Activated naive CD8-positive, alpha-beta T cell (primary cell): ENCODE data around the gene PLA2G2D.

Experiments
- H3K27ac Mint-ChIP-seq: one replicate; pipeline ENCODE4 v1.8.0; 2021; ENCODE audit warnings: mixed read lengths
- H3K27me3 Mint-ChIP-seq: one replicate; pipeline ENCODE4 v1.8.0; 2021; ENCODE audit warnings: mixed read lengths
- H3K36me3 Mint-ChIP-seq: one replicate; pipeline ENCODE4 v1.8.0; 2021; ENCODE audit warnings: mixed read lengths
- H3K4me1 Mint-ChIP-seq: one replicate; pipeline ENCODE4 v1.8.0; 2021; ENCODE audit warnings: low read depth, mixed read lengths
- H3K4me3 Mint-ChIP-seq: one replicate; pipeline ENCODE4 v1.8.0; 2021; ENCODE audit warnings: mild to moderate bottlenecking, mixed read lengths
- H3K9me3 Mint-ChIP-seq: one replicate; pipeline ENCODE4 v1.8.0; 2021; ENCODE audit warnings: low read depth, mixed read lengths

Gene PLA2G2D

DNA sequence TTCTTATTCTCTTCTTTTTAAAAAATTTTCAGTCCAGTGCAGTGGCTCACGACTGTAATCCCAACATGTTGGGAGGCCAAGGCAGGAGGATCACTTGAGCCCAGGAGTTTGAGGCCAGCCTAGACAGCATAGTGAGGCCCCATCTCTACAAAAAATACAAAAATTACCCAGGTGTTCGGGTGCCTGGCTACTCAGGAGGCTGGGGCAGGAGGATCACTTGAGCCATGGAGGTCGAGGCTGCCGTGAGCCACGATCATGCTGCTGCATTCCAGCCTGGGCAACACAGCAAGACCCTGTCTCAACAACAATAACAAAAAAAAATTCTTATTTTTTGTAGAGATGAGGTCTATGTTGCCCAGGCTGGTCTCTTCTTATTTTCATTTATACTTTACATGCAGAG lies 7.9 kb downstream of the PLA2G2D start:
- Mint-ChIP-seq H3K27me3 (peaks cover 11% of the 10 kb centered on the region), H3K4me1 (no peaks in the 10 kb centered on the region), H3K4me3 (no peak overlapping the region), H3K36me3 (no peaks in the 10 kb centered on the region), H3K27ac (no peak overlapping the region), H3K9me3 (no peaks in the 10 kb centered on the region)

DNA sequence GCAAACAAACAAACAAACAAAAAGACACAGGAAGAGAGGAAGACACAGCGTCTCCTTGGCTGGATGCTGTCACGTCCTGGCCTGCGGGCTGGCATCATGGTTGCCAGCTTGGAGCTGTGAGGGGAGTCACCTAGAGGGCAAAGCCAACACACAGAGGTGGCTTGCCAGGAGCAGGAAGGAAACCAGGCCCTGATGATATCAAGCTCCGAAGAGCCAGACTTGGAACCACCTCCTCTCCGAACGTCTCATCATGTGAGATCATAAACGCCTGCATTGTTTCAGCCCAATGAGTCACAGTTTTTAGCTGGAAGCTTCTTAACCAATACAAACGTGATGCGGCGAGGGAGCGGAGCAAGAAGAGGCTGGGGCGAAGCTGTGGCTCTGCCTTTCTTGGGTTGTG lies 8.7 kb downstream of the PLA2G2D start:
- Mint-ChIP-seq H3K4me3 (no peak overlapping the region), H3K9me3 (no peaks in the 10 kb centered on the region), H3K4me1 (no peaks in the 10 kb centered on the region), H3K27ac (no peak overlapping the region), H3K27me3 (peaks cover 9% of the 10 kb centered on the region), H3K36me3 (no peaks in the 10 kb centered on the region)

DNA sequence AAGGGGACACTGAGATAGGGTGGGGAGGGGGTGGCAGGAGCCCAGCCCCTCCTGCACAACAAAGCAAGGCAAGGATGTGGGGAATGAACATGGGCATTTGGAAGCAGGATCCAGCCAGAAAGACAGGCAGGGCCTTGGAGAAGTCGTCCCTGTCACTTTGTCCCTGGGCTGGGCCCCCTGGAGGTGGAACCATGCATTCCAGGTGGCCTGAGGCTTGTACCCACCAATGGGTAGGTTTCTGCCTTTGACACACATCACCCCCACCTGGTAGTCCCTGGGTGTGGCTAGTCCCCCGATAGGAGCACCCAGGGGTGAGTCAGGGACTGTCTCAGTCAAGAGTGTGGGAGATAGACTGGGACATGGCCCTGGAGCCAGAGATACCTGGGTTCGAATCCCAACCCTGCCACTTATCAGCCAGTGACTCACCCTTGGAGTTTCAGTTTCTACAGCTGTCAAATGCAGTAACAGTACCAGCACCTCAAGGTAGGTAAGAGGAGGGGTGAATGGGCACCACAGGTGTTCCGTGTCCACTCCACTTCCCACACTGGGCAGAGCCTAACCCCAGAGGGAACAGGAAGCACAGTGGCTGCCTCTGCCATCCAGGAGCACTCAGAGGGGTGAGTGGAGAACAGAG lies 10.0 kb downstream of the PLA2G2D start:
- Mint-ChIP-seq H3K4me1 (no peaks in the 10 kb centered on the region), H3K27ac (no peak overlapping the region), H3K27me3 (peaks cover 8% of the 10 kb centered on the region), H3K9me3 (no peaks in the 10 kb centered on the region), H3K4me3 (no peak overlapping the region), H3K36me3 (no peaks in the 10 kb centered on the region)

DNA sequence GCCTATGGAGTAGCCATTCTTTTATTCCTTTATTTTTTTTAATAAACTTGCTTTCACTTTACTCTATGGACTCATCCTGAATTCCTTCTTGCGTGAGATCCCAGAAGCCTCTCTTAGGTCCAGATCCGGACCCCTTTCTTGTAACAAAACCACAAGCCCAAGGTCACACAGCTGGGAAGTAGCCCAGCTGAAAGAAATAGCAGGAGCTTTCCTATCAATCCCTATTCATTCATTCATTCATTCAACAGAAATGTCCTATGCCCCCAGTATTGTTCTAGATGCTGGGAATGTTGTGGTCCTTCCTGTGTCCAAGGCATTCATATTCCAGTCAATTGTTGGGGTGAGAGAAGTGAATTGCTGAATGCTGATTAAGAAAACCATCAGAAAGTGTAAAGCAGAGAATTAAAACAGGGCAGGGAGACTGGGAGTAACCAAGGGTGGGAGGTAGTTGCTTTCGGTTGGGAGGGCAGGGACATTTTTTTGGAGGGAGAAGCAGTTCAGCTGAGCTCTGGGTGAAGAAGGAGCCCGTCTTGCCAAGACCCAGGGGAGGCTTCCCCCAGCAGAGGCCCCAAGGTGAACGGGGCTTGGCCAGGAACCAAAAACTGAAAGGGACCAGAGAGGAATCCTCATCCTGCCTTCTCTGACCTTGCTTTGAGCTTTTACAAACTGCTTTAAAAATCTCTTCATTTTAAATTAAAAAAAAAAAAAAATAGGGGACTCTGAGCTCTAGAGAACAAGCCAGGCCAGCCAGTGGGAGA lies 10.8 kb downstream of the PLA2G2D start:
- H3K4me1 Mint-ChIP-seq = no peaks in the 10 kb centered on the region
- peaks cover 6% of the 10 kb centered on the region for H3K27me3 Mint-ChIP-seq
- no peak overlapping the region for H3K27ac Mint-ChIP-seq
- no peaks in the 10 kb centered on the region for H3K36me3 Mint-ChIP-seq
- H3K4me3 Mint-ChIP-seq = no peak overlapping the region
- H3K9me3 Mint-ChIP-seq = no peaks in the 10 kb centered on the region

DNA sequence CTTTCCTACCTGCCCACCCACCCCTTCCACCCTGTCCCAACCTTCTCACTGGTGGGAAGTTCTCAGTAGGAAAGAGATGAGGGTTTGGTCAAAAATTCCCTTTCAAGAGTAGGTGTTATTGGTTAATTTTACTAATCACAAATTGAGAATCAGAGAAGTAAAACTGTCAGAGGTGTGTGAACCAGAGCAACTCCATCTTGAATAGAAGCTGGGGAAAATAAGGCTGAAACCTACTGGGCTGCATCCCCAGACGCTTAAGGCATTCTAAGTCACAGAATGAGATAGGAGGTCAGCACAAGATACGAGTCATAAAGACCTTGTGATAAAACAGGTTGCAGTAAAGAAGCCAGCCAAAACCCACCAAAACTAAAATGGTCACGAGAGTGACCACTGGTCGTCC lies 11.5 kb downstream of the PLA2G2D start:
- Mint-ChIP-seq H3K9me3 (no peaks in the 10 kb centered on the region), H3K27me3 (peaks cover 5% of the 10 kb centered on the region), H3K36me3 (no peaks in the 10 kb centered on the region), H3K4me1 (no peaks in the 10 kb centered on the region), H3K27ac (no peak overlapping the region), H3K4me3 (no peak overlapping the region)

DNA sequence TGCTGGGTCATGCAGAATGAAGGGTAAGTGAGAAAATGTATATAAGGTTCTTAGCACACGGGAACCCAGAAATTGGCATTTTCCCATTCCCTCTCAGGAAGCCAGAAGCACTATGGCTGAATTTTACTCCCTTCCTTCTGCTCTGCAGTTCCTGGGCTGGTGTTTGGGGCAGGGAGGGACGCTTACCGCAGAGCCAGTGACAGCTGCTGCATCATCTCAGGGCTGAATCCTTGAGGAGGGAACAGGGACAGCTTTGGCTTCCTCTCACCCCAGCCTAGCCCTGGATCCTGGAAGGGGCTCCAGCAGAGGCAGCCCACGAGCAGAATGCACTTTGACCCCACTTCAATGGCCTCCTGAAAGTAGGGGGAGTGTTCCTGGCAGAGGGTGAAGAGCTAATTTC lies 12.0 kb downstream of the PLA2G2D start:
- H3K4me1 Mint-ChIP-seq = no peaks in the 10 kb centered on the region
- no peaks in the 10 kb centered on the region for H3K9me3 Mint-ChIP-seq
- peaks cover 5% of the 10 kb centered on the region for H3K27me3 Mint-ChIP-seq
- no peaks in the 10 kb centered on the region for H3K36me3 Mint-ChIP-seq
- no peak overlapping the region for H3K4me3 Mint-ChIP-seq
- no peak overlapping the region for H3K27ac Mint-ChIP-seq

DNA sequence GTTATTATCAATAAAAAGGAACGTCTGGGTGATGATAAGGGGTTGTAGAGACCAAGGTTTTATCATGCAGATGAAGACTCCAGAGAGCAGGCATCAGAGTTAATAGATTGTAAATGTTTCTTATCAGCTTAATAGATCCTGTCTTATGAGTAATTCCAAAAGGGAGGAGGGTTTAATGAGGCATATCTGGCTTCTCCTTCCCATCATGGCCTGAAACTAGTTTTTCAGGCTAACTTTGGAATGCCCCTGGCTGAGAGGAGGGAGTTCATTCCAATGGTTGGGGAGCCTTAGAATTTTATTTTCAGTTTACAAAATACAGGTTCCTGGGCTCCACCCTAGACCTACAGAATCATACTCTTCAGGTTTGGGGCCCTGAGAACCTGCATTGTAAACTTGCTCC lies 13.5 kb downstream of the PLA2G2D start:
- peaks cover 7% of the 10 kb centered on the region for H3K27me3 Mint-ChIP-seq
- H3K36me3 Mint-ChIP-seq = no peaks in the 10 kb centered on the region
- H3K27ac Mint-ChIP-seq = no peak overlapping the region
- H3K9me3 Mint-ChIP-seq = no peaks in the 10 kb centered on the region
- H3K4me1 Mint-ChIP-seq = no peaks in the 10 kb centered on the region
- H3K4me3 Mint-ChIP-seq = no peak overlapping the region

DNA sequence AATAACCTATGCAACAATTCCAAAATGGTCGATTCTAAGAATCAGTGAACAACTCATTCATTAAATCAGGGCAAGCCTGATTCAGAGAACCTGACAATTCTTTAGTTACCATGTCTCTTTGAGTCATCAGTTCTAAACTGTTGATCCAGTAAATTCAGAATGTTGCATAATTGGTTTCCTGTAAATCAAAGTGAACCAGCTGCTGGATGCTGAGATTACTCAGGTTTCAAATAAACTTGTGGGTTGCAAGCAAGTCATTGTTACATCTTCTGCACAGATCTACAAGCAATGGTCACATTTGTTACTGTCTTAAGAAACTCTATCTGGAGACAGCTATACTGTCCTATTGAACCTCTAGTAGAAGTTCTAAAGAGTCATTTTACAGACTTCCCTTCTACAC lies 16.5 kb downstream of the PLA2G2D start:
- Mint-ChIP-seq H3K4me3 (no peak overlapping the region), H3K36me3 (no peaks in the 10 kb centered on the region), H3K4me1 (no peaks in the 10 kb centered on the region), H3K9me3 (no peaks in the 10 kb centered on the region), H3K27ac (no peak overlapping the region), H3K27me3 (peaks cover 3% of the 10 kb centered on the region)

DNA sequence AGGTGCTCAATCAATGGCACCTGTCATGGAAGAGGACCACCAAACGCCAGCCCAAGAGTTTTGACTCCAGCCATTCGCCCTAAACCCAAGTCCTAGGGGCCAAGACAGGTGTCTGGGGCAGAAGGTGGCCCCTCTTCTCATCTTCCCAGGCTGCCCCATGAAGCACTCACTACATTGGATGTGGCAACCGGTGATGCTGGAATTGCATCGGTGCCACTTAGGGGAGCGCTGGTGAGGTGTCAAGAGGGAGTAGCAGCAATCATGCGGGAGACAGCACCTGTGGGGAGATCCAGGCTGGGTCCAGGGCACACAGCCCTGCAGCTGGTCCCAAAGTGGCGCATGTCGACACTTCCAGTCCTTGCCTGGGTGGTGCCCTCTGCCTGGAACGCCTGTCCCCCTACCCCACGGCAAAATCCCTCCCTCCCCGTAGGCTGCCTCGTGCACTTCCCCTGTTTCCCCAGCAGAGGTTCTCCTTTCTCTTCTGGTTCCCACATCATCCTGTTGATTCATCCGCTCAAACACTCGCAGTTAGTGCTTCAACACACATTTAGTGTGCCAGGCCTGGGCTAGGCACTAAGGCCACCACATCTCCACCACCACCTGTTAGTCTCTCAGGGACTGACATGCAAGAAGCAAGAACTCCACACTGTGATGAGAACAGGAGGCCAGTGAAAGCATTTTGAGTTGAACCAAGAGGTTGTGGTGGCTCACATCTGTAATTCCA lies 18.5 kb downstream of the PLA2G2D start:
- Mint-ChIP-seq H3K4me3 (no peak overlapping the region), H3K27me3 (peaks cover 3% of the 10 kb centered on the region), H3K36me3 (no peaks in the 10 kb centered on the region), H3K4me1 (no peaks in the 10 kb centered on the region), H3K27ac (no peak overlapping the region), H3K9me3 (no peaks in the 10 kb centered on the region)

DNA sequence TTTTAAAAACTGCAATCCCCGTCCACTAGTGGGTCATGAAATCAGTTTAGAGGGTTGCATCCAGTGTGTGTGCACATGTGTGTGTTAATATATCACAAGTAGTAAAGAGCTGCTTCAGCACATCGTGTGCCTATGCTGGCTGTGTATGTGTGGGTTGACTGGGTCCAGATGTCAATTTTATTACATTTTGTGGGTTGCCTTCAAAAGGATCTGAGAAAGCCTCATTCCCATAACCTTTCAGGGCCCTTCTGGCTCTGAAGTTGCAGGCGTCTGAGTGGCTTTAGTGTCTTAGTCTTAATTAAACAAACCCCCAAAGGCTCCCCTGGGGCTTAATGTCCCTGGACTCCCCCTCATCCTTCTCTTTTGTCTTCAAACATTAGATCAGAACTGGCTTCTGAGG lies 19.8 kb downstream of the PLA2G2D start:
- Mint-ChIP-seq H3K27ac (no peak overlapping the region), H3K4me3 (no peak overlapping the region), H3K36me3 (no peaks in the 10 kb centered on the region), H3K27me3 (peaks cover 5% of the 10 kb centered on the region), H3K4me1 (no peaks in the 10 kb centered on the region), H3K9me3 (no peaks in the 10 kb centered on the region)

DNA sequence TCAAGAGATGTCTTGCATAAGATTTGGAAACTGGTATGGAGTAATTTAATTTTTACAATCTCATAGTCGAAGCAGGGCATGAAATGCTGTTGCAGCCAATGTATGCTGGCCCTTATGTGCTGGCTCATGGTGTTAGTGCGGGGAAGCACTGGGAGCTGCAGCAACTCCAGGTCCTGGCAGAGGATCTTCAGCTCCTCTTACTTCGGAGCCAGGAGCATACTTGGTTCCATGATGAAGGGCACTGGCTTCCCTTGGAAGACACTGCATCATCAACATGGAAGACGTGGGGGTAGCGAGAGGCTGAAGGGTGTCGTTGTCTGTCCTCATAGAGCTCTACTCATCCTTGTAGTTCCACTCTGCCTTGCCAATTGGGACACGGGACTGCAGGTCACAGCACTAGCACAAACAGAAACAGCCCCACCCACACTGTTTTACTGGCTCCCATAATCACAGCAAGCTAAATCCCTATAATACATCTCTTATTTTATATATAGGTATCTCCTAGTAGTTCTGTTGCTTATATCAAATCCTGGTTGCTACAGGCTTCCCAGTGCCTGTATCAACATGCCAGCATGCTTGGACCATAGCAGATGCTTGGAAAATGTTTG lies 22.4 kb downstream of the PLA2G2D start:
- Mint-ChIP-seq H3K27me3 (peaks cover 8% of the 10 kb centered on the region), H3K27ac (no peak overlapping the region), H3K4me1 (no peaks in the 10 kb centered on the region), H3K4me3 (no peak overlapping the region), H3K36me3 (no peaks in the 10 kb centered on the region), H3K9me3 (no peaks in the 10 kb centered on the region)

DNA sequence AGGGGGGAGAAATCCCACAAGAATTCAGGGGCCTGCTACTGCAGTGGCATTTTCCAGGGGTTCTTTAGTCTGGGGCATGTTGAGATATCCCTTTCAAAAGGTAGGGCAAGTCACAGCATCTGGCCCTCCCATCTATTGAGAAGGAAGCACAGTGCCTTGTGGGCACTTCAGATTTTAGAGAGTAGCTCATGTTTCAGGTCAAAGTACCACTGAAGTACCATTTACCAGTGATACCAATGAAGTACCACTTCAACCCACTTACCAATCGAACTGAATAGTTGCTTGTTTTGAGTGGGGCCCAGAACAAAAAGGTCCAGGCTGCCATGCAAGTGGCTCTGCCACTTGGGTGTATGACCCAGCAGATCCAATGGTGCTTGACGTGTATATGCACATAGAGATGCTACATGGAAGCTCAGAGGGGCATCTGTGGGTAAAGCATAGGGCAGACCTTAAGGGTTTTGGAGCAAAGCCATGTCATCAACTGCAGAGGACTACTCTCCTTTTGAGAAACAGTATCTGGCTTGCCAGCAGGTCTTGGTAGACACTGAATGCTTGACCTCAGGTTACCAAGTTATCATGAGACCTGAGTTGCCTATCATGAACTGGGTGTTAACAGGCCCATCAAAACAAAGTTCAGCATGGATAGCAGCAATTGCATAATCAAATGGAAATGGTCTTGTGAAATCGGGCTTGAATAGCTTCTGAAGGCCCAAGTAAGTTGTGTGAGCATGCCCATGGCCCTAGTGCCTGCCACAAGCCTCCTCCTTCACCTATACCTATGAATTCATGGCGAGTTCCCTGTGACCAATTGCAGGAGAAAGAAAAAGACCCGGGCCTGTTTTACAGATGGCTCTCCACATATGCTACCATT lies 23.5 kb downstream of the PLA2G2D start:
- no peak overlapping the region for H3K4me3 Mint-ChIP-seq
- no peak overlapping the region for H3K27ac Mint-ChIP-seq
- H3K9me3 Mint-ChIP-seq = no peaks in the 10 kb centered on the region
- H3K36me3 Mint-ChIP-seq = no peaks in the 10 kb centered on the region
- H3K4me1 Mint-ChIP-seq = no peaks in the 10 kb centered on the region
- H3K27me3 Mint-ChIP-seq = peaks cover 6% of the 10 kb centered on the region

DNA sequence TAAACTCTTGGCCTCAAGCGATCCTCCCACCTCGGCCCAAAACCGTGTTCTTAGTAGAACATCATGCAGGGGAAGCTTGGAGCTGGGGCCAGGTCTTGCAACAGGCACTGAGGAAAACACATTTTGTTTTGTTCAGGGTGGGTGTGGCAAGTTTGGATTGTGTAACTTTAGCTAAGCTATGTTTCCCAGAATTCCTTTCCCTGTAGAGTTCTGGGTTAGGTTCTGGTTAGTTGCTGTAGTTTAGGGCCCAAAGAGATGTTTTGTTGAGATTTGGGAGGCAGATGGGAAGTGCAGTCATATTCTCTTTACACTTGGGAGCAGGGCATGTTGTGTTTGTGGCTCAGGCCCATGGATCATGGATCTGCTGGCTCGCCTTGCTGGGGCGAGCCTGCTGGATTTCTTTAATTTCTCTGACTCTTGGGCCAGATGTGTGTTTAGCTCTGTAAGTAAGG lies 25.4 kb downstream of the PLA2G2D start:
- H3K36me3 Mint-ChIP-seq = no peaks in the 10 kb centered on the region
- H3K27me3 Mint-ChIP-seq = peaks cover 6% of the 10 kb centered on the region
- H3K4me1 Mint-ChIP-seq = no peaks in the 10 kb centered on the region
- no peaks in the 10 kb centered on the region for H3K9me3 Mint-ChIP-seq
- no peak overlapping the region for H3K4me3 Mint-ChIP-seq
- no peak overlapping the region for H3K27ac Mint-ChIP-seq

DNA sequence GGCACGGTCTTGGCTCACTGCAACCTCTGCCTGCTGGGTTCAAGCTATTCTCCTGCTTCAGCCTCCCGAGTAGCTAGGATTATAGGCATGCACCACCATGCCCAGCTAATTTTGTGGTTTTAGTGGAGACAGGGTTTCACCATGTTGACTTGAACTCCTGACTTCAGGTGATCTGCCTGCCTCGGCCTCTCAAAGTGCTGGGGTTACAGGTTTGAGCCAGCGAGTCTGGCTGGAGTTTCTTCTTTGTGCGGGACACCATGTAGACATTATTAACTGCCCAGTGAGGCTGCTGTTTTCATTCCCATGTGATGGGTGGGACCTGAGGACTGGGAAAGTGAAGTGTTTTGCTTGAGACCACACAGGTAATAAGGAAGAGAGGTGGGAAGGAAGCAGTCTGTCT lies 26.0 kb downstream of the PLA2G2D start:
- H3K4me3 Mint-ChIP-seq = no peak overlapping the region

More for the DNA sequence above, 26.0 kb downstream of the PLA2G2D start:
- Mint-ChIP-seq H3K27ac (no peak overlapping the region), H3K36me3 (no peaks in the 10 kb centered on the region), H3K27me3 (peaks cover 6% of the 10 kb centered on the region), H3K9me3 (no peaks in the 10 kb centered on the region), H3K4me1 (no peaks in the 10 kb centered on the region)
